H54 (cell line): ENCODE results near the gene FAM131C.
A peak's percentile ranks its signal among the peaks of the same experiment; 100 is the strongest.

Source experiments
- DNase-seq: peaks from one replicate; pipeline ENCODE4 v3.0.0; 2011; ENCODE audit warnings: low spot score, mixed read lengths; ENCODE audit not compliant: insufficient read length
- FAIRE-seq: peaks from 3 replicates; lab custom pipeline; 2011; peaks lifted over from hg19 to GRCh38; lab: Jason Lieb, UNC
- POLR2A ChIP-seq: IDR thresholded peaks from 2 replicates; pipeline ENCODE4 v1.6.1; 2011; ENCODE audit warnings: low read depth, mild to moderate bottlenecking, low read length

FAM131C gene

DNA sequence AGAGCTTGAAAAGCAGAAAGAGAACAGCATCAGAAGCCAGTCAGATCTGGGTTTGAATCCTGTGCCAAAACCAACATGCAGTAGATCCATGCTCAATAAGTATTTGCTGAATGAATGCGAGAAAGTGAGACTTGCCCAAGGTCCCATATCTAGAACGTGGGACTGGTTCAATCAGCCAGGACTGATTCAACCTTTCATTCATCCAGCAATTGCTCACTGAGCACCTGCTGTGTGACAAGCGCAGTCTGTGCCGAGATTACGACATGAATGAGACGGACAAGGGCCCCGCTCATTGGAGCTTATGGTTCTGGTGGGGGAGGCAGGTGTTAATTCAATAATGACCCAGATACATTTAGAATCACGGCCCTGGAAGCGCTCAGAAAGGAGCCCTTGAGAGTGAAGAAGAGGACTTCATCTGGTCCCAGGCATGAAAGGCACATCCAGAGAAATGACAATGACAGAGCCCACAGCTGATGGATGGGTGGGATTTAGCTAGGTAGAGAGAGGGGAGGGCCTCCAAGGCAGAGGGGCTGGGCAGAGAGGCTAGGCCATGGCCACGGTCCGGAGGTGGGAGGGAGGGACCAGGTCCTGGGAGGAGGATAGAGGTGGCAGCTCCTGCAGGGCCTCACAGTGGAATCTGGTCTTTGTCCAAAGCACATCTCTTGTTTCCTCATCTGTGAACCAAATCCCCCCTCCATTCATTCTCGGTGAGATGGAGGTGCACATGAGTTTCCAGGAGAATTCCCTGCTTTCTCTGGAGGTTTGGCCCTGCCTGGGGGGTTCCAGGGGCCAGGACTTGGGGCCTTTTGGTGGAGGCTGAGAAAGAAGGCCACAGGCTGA, 4.2 kb upstream of the FAM131C start:
- TF ChIP-seq POLR2A = no peak
- FAIRE-seq (no peak), DNase-seq (no peak)

DNA sequence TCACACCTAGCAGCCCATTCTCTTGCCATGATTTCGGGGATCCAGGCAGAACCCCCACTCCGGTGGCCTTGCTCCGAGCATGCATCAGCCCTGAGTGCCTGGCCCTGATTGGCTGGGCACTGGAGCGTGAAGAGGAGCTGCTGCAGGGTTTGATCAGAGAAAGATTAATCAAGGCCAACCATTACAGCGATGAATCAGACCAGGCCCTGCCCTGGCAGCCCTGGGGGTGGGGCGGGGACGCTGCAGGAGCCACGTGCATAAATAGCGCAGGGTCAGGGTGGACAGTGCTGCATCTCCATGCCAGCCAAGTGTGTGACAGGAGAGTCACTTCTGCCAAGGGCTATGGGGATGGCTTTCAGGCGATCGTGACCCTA, 3.4 kb upstream of the FAM131C start:
- DNase-seq = peak; percentile 55
- no peak for FAIRE-seq
- no peak for TF ChIP-seq POLR2A

DNA sequence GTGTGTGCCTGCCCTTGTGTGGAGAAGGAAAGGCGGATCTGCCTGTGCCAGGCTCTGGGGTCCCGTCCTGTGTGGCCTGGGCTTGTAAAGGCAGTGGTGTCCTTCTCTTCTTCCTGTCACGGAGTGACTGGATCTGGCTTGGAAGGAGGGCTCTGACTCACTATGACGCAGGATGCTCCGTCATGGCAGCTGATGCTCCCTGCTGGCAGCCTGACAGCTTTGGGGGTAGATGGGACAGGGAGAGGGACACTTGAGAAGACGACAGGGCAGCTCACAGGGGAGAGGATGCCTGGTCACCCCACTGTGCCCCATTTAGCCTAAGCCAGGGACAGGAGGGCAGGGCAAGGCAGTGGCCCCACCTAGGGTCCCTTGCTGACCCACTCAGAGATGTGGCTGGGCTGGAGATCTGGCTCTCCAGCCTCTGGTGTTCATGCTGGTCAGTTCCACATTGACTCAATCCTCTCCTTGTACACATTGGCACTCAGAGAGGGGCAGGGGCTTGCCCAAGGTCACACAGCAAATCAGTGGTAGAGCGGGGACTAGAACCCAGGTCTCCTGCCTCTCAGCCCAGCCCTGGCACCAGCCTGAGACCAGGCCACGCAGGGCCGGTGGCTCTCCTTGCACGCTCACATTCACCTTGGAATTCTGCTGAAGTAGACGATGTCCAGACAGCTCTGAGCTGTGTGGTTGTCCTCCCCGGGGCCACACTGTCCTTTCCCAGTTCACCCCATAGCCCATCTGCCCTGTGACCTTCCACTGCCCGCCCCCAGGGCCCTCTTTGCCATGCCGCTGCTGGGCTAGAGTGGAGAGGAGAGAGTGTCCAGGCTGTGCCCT, 2.8 kb upstream of the FAM131C start:
- peak; percentile 15 for FAIRE-seq
- peak; percentile 39; the same call in 1 of the 2 replicates for TF ChIP-seq POLR2A
- DNase-seq = peak; percentile 71

DNA sequence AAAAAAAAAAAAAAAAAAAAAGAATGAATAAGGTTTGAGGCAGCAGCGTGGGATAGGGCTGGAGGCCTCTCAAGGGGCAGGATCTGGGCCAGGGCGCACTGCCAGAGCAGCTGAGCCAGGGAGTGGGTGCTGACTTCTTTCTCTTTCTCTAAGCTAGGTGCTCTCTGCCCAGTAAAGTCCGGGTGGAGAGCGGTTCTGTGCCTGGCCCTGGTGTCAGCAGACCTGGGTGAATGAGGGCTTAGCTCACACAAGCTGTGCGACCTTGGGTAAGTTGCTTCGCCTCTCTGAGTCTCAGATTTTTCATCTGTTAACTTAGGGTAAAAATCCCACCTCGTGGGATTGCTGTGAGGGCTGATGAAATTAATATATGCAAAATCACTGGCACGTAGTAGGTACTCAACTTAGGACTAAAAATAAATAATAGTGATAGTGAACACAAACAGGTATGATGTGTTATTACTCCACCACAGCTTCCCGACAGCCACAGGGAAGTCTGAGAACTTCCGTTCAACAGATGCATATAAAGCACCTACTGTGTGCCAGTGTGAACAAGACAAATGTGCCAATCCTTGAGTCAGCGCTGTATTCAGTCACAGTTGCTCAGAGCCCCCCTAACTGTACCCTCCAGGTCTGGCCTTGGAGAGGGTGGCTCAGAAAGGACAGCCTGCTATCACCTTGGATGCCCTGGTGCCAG, 2.0 kb upstream of the FAM131C start:
- TF ChIP-seq POLR2A = no peak
- no peak for DNase-seq
- no peak for FAIRE-seq

DNA sequence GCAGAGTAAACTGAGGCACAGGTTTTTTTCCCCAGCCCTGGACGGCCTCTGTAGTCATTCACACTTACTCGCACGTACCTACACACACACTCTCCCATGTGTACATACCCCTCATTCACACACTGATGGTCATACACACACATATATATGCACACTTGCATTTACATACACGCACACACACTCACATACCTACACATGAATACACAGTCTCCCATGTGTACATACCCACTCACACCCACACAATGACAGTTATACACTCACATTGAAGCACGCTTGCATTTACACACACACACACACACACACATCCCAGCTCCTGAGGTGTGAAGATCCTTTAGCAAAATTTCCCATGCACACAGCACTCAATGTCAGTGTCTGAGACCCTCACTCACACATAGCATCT, 766 bp upstream of the FAM131C start:
- no peak for TF ChIP-seq POLR2A
- DNase-seq = no peak
- FAIRE-seq = no peak

DNA sequence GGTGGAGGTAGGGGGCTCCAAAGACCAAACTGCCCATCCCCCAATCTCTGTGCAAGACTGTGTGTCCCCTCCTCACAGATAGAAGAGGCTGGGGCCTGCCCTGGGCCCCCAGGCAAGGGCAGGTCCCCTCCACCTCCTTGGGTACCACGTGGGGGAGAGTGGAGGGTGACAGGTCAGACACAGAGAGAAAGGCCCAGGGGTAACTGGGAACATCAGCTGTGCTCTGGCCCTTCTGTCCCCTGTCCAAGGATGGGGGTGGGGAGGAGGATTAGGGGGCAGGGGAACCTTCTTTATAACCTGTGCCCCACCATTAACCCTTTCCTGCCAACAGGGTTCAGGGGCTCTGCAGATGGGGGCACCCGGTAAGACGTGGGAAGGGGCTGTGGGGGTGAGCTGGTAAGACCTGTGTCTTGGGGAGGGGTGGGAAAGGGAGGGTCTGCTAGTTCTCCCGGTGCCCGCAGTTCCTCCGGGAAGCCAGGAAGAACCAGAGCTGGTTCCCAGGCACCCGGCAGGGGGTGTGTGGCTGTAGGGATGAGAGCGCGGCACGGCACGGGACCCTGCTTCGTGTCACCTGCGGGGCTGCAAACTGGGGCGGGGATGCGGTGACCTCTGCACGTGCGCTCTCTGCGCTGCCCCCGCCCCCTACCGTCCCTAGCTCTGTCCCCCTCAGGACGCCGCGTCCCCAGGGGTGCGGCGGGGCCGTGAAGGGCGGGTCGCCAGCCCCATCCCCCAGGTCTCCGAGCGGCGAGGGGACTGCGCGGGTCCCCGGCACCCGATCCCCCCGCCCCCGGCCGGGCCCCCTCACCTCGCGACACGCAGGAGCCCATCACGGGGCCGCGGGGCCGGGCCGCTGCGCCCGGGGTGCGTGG, 601 bp downstream of the FAM131C start:
- TF ChIP-seq POLR2A = no peak
- FAIRE-seq (no peak), DNase-seq (no peak)

DNA sequence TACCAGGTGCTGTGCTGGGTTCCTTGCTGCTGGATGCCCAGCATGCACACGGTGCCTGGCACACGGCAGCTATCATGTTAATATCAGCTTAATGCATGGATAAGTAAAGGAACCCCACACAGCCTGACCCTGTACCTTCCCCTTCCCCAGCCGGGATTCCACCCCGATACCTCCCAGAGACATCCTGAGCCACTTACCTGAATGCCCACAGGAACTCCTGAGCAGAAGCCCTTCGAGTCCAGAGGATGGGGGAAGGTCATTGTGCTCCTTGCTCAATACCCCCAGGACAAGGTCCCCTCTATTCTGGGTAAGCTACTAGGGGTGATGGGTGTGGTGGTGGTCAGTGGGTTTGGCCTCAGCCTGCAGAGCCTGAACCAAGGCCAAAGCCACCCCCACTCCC, 1.4 kb downstream of the FAM131C start:
- no peak for DNase-seq
- no peak for TF ChIP-seq POLR2A
- FAIRE-seq = no peak

DNA sequence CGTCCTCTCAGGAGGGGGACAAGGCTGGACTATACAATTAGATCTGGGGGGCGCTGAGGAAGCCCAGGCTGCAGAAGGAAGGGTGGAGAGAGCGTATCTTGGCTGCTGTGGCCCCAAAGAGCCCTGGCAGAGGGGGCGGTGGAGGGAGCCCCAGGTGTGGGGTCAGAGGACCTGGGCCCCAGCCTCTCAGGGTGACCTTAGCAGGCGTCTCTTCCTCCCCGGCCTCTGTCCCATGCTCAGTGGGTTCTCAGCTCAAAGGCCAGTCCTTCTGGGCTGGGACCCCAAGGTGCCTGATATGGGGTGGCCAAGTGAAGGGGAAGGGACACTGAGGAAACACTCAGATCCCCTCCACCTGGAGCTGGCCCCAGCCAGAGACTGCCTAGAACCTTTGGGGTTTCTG, 1.8 kb downstream of the FAM131C start:
- FAIRE-seq (no peak), DNase-seq (no peak)
- TF ChIP-seq POLR2A = no peak

DNA sequence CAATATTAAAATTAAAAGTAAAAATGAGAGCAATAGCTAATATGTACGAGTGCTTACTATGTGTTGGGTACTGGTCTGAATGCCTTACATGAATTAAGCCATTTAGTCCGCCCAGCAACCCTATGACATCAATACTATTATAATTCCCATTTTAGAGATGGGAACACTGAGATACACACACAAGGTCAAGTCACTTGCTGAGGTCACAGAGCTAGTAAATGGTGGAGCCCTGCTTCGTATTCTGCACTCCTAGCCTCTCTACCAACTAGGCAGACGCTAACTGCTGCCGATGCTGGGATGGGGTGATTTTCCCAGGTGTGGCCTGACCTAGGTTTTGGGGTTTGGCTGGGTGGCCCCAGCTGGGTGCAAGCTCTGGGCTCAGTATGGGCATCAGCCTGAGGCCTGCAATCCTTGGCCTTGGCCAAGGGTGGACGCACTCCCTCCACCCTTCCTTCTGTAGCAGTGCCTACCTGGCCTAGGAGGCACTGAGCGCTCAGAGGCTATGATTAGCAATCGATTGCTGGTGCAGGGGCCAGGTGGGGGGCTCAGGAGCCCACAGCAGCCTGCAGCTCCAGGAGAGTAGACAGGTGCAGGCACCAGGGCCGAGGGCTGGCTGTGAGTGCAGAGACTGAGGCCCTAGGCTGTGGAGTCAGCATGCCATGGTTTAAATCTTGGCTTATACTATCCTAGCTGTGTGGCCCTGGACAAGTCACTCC, 2.7 kb downstream of the FAM131C start:
- DNase-seq = no peak
- TF ChIP-seq POLR2A = no peak
- no peak for FAIRE-seq

DNA sequence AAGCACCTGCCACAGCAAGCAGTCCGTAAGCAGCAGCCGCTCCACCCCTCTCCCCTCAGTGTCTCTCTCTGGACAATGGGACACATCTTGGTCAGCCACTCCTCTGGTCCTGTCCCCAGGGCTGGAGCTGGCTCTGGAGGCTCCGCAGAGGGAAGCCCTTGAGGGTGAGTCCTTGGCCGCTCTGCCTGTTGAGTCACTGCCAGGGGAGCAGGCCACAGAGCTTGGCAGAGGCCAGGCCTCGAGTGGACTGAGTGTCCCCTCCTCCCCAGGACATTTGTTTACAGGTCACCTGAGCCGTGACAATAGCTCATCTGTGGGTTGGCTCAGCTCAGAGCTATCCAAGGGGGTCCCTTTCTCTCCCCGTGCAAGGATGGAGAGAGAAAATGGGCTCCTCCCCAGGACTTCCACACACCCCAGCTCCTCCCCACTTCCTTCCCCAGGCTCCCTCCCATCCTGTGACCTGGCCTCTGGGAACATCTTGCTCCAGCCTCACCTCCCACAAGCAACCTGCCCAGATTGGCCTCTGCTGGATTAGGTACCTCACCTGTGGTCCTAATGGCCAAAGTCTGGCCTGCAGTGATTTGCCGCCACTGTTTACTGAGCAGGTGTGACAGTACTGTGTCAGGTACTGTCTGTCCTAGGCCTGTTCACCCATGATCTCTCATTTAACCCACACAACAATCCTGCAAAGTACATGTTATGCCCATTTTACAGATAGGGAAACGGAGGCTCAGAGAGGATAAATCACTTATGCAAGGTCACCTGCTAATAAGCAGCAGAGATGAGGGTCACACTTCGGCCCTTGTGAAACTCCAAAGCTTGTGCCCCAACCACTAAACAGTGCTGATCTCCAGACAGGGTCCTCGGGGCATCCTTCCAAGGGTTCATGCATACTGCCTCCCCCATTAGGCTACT, 4.8 kb downstream of the FAM131C start:
- no peak for FAIRE-seq
- TF ChIP-seq POLR2A = no peak
- DNase-seq = peak; percentile 70

DNA sequence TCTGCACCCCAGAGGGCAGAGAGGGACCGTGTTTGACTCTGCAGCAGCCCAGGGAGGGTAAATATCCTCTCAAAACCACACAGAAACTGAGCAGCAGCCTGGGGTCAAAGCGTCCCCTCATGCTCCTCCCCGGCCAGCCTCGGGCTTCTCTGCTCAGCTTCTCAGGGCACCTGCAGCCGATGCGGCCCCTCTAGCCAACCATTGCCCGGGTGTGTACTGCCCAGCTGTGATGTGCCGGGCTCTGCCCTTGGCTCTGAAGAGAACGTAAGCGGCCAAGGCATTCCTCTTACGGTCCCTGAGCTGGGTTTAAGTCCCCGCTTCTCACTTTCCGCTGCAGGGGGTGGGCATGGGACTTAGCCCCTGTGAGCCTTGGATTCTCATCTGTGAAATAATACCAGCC, 5.5 kb downstream of the FAM131C start:
- DNase-seq (no peak), FAIRE-seq (no peak)
- no peak for TF ChIP-seq POLR2A
